ENCODE data around the gene RAB40C. TPM values are rescaled to one million over a fixed set of nuclear protein-coding genes. Genes with fewer than 3 reads are reported as not detected.

Gene RAB40C
- total and polyA plus RNA-seq, 10 of the 15 experiments (the other 5 are each of a cell fraction or from before 2014, with no cell fraction given), result 0.06 to 12.8 (median 4.6) TPM

GRCh38 chr16:591231-591630 lies 1.4 kb downstream of the RAB40C start:
- Histone ChIP-seq H3K9me3 (replicated peaks; ENCODE audit: control insufficient read depth, insufficient read depth, low read length) (no peaks in the 10 kb centered on the region), H3K4me2 (ENCODE audit: control insufficient read depth, insufficient read depth) (peak overlapping the region; percentile 96), H3K4me3 (no peak overlapping the region; the same call in 1 of the 2 replicates), H3K4me1 (ENCODE audit: control insufficient read depth, insufficient read depth, low read length) (peaks cover 15% of the 10 kb centered on the region), H3K9ac (ENCODE audit: control insufficient read depth, insufficient read depth, low read length) (0 out of 2 replicates have a peak overlapping the region, but pooled peaks have one; percentile 87), H3K27me3 (replicated peaks in 1 of 2; ENCODE audit: control insufficient read depth in 2 of 2, insufficient read depth in 2 of 2, low read length in 1 of 2) (no peaks in the 10 kb centered on the region), H2AFZ (ENCODE audit: control insufficient read depth, low read depth, low read length) (no peak overlapping the region), H3K36me3 (ENCODE audit: control insufficient read depth in 2 of 2, insufficient read depth in 2 of 2, low read length in 1 of 2) (no peaks in the 10 kb centered on the region), H3K27ac (ENCODE audit: control insufficient read depth, insufficient read depth) (no peak overlapping the region), H3K79me2 (ENCODE audit: control insufficient read depth, insufficient read depth, low read length) (peaks cover 28% of the 10 kb centered on the region), H4K20me1 (ENCODE audit: control insufficient read depth, insufficient read depth) (no peaks in the 10 kb centered on the region)
- CTCF ChIA-PET, result no interaction called here
- in situ Hi-C loops (cut with MboI), result no loop called here
- ATAC-seq, result no peak
- BruUV-seq (replicated peaks), result TSS peak; percentile 53
- RAD21 ChIA-PET (ENCODE audit: unreplicated experiment), result no interaction called here
- intact Hi-C loops (cut with micrococcal nuclease; ENCODE audit: unreplicated experiment), result no loop called here
- SMC1A ChIA-PET (ENCODE audit: uncharacterized antibody, unreplicated experiment), result no interaction called here
- POLR2A ChIA-PET, result no interaction called here
- FAIRE-seq, result no peak
- no peak for DNase-seq (ENCODE audit: low read depth, low spot score)
- WGBS (ENCODE audit: insufficient coverage, insufficient replicate concordance, low lambda C conversion rate, missing lambda C conversion rate), result 80% methylated on average over 7 of the region's 8 CpGs
- TF ChIP-seq SIN3A (IDR thresholded peaks at IDR 0.05; ENCODE audit: low read depth, low read length) (no peak), ZNF24 (IDR thresholded peaks at IDR 0.05) (no peak), MEF2B (IDR thresholded peaks at IDR 0.05; ENCODE audit: partially characterized antibody, poor library complexity, severe bottlenecking) (no peak), BCLAF1 (IDR thresholded peaks at IDR 0.05) (no peak), IKZF1 (conservative IDR thresholded peaks at IDR 0.05) (no peak), FOXM1 (IDR thresholded peaks at IDR 0.05; ENCODE audit: low read depth, low read length) (no peak), RUNX3 (IDR thresholded peaks at IDR 0.05; ENCODE audit: low read length) (no peak), FOXK2 (IDR thresholded peaks at IDR 0.05) (no peak), KLF5 (IDR thresholded peaks at IDR 0.05; ENCODE audit: partially characterized antibody) (no peak), CUX1 (IDR thresholded peaks at IDR 0.05; ENCODE audit: insufficient replicate concordance, low read depth, low read length) (no peak), GATAD2B (conservative IDR thresholded peaks at IDR 0.05; ENCODE audit: low read depth) (no peak), ESRRA (IDR thresholded peaks at IDR 0.05; ENCODE audit: low read length) (no peak), IRF5 (IDR thresholded peaks at IDR 0.05; ENCODE audit: borderline replicate concordance) (no peak)
- TF ChIP-seq, protein P1, sequence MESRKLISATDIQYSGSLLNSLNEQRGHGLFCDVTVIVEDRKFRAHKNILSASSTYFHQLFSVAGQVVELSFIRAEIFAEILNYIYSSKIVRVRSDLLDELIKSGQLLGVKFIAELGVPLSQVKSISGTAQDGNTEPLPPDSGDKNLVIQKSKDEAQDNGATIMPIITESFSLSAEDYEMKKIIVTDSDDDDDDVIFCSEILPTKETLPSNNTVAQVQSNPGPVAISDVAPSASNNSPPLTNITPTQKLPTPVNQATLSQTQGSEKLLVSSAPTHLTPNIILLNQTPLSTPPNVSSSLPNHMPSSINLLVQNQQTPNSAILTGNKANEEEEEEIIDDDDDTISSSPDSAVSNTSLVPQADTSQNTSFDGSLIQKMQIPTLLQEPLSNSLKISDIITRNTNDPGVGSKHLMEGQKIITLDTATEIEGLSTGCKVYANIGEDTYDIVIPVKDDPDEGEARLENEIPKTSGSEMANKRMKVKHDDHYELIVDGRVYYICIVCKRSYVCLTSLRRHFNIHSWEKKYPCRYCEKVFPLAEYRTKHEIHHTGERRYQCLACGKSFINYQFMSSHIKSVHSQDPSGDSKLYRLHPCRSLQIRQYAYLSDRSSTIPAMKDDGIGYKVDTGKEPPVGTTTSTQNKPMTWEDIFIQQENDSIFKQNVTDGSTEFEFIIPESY (IDR thresholded peaks at IDR 0.05), result no peak
